Dermis microvascular lymphatic vessel endothelial cell (primary cell): ENCODE results near the gene LDLRAD3. TPM values are rescaled to one million over a fixed set of nuclear protein-coding genes. Genes with fewer than 3 reads are reported as not detected.
A peak's percentile ranks its signal among the peaks of the same experiment; 100 is the strongest.

ENCODE experiments used
- DNase-seq, 2 donors: peaks; one replicate each; pipeline versions ENCODE4 v3.0.0 to v3.0.0-alpha.2; 2010; ENCODE audit warnings: low read depth in 2 of 2
- total RNA-seq: library from RNA; depleted of rRNA; stranded (reverse); fragments of >200 nt; gene quantifications from 2 replicates; pipeline ENCODE4 v1.2.1, GENCODE V29; 2014

Gene LDLRAD3
- total RNA-seq, 1 donor from 2014 or later = 4.5 TPM

DNA sequence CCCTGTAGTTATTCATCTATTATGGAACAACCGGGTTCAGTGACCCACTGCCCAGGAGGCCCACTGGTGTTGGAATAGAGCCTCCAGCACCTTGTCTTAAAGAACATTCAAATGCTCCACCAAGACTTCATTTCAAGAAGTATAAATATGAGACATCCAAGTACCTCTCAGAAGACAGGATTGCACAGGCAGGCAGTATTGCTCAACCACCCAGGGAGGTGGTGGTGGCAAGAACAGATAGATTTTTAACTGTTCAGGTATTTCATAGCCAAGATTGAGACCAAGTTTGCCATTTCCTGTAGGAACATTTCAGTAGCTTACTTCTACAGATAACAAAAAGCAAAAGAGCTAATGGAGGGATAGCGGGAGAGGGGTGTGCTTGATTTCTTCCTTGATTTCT lies 266.7 kb downstream of the LDLRAD3 start:
- DNase-seq = no peak

DNA sequence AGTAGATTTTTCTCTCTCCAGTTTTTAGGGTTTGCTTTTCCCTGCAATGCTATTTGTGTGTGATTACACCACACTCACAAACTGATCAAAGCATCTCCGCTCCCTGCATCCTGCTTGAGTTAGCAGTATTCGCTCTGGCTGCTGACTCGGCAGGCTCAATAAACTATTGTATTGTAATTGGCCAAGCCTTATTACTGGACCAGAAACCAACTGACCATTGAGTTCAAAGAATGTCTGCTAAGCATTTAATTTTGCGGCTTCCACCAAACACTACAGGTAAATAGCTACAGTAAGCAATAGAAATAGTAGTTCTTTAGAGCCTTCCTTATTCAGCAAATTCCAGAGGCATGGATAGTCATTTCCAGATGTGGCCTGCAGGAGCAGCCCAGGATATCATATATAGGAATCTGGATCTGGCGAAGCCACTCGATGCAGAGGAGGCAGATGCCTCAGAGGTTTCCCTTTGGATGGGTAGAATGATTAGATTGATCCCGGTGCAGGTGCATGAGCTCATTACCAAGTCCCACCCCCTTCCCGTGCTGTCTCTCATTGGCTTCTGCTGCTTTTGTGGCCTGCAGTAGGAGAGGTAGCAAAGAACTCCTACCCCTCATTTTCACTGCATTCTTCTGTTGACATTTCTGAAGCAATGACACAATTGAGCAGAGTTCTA lies 268.0 kb downstream of the LDLRAD3 start:
- no peak for DNase-seq

DNA sequence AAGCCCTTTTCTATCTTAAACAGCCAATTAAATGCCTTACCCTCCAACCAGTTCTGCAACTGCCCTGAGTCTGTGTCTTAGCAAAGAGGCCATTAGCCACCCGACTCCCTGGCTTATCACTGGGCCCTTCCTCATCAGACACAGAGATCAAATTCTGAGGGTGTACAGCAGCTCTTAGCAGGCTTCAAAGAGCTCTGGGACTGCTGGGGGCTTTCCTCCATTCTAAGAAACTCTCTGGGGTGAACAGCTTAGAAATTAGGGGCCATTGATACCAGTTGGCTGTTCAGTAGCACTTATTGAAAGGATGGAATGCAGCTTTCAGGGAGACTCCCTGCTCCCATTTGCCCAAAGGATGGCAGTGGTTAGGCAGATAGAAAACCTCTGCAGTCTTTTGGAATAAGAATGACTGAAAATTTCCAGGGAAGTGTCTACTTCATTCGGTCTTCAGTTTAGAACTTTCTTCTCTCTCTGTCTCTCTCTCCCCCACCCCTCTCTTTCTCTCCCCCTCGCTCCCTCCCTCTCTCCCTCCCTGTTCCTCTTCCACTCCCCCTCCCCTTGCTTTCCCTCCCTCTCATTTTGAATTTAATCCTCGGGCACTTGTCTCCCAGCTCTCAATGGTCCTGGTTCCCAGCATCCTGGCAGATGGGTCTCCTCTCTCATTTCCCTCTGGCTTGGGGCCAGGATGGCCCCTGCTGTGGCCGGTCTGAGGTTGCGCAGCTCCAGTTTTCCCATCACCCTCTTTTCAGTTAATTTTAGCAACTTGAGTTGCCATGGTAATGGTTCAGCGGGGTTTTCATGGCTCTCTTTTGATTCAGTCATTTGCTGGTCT lies 268.9 kb downstream of the LDLRAD3 start:
- no peak for DNase-seq

DNA sequence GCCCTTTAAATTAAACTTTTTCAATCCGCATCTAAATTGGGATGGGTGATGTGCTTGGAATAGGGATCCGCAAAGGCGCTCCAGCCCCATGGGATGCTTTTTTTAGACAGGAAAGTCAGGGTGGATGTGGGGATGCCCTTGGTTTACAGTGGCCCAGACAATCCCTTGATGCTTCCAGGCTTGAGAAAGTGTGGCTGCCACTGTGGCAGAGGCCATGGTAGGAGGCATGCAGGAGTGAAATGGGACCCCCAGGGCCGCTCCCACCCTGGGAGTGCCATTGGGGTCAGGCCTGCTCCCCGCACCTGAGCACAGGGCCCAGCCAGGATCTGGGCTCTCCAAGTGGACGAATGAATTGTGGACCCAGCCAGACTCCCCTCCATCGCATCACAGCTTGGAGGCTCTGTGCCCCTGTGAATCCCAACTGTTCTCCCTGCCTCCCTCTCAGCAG lies 269.6 kb downstream of the LDLRAD3 start:
- no peak for DNase-seq

DNA sequence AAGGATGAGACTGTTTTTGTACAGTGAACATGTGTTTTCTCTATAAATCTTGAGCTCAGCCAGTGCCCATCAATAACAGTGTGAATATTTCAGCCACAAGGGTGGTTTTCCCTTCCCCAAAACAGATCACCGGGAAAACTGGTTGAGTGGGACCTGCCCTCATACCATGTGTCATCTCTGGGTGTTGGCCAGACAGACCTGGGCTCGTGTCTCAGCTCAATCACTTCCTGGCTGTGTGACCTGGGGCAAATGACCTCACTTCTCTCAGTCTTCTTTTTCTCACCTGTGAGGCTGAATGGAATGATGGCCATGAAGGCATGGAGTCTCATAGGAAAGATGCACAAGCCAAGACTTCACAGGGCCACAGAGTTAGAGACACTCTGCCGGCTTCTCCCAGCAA lies 270.6 kb downstream of the LDLRAD3 start:
- no peak for DNase-seq

DNA sequence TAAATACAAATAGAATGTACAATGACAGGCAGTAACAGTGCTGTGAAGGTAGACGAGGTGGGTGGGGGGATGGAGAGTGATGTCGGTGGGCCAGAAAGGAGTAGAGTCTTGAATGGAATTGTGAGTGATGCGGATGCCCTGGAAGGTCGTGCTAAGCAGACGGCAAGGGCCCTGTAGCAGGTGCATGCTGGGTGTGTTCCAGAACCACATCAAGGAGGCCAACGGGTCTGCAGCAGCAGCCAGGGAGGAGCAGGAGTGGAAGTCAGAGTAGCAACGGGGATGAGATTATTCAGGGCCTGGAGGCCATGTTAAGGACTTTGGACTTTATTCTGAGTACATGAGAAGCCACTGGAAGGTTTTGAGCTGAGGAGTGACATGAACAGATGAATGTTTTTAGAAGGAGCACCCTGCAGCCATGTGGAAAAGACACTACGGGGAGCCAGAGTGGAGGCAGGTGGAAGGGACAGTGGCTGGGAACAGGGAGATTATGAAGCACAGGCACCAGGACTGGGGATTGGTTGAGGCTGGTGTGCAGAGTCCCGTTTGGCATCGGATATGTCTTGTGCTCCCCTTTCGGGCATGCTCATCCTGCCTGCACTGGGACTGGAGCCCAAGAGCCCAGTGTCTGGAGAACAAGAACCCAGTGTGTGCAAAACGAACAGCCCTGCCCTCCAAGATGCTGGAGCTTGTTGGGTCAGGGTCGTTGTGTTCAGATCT lies 271.3 kb downstream of the LDLRAD3 start:
- DNase-seq = no peak

DNA sequence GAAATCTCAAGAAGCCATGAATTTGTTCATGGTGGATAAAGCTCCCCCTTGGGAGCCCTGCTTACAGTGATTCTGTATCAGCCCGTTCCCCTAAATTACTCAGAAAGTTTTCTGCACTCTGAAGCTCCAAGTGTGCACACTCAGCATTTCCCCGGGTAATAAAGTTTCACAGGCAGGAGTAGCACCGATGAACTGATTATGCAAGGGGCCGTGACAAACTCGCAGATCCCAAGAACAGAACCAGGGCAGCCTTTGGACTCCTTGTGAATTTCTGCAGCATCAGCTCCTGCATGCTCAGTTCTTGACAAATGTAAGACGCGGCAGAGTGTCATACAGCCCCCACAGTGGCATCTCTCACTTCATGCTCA lies 271.8 kb downstream of the LDLRAD3 start:
- no peak for DNase-seq

DNA sequence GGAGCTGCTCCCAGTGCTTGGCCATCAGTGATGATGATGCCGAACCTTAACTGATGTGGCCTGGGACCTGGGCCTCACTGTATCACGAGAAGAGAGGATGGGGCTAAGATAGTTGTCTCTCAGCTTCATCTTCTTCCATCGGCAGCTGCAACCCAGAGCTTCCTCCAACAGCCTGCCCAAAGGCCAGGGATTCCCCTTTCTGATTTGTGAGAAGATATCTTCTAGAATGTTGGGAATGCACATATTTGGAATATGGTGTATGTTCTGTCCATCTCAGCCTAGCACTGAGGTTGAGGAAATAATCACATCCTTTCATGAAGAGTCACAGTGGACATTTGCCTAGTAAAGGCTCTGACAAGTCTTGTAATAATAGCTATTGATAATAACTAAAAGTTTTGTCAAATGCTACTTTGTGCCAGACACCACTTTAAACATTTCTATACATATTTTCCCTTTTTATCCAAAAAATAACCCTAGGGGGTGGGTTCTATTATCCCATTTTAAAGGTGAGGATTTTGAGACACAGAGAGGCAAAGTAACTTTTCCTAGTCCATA lies 272.3 kb downstream of the LDLRAD3 start:
- no peak for DNase-seq

DNA sequence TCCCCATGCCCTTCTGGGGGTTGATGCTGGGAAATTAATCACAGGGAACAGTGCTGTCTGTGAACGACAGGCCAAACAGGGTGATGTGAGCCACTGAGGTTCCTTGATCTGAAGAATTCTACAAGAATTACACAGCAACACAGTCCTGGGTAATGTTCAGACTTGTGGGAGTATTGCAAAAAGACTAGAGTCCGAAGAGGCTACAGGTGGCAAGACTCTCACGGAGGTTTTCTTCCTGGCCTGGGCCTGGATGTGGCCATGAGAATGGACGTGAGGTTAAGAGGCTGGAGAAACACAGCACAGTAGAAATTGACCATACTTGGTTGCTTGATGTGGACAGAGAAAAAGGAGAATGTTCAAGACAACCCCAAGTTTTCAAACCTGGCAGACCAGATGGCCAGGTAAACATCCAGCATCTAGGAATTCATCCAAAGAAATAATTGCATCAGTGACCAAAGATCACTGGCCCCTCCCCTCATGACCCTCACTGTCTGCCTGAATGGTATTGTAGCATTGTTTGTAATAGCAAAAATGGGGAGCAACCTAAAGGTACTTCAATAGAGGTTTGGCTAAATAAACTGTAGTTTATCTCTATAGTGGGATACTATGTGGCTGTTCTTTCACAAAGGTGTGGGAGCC lies 274.5 kb downstream of the LDLRAD3 start:
- no peak for DNase-seq

DNA sequence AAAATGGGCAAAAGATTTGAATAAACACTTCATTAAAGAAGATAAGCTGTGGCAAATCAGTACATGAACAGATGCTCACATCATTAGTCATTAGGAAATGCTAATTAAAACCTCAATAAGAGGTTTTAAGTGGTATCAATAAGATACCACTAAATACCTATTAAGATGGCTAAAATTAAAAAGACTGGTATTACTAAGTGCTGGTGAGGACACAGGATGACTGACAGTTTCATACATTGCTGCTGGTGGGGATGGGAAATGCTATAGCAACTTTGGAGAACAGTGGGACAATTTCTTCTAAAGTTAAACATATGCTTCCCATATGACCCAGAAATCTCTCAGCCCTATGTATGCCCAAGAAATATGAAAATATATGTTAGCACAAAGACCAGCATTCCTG lies 276.1 kb downstream of the LDLRAD3 start:
- DNase-seq = no peak

DNA sequence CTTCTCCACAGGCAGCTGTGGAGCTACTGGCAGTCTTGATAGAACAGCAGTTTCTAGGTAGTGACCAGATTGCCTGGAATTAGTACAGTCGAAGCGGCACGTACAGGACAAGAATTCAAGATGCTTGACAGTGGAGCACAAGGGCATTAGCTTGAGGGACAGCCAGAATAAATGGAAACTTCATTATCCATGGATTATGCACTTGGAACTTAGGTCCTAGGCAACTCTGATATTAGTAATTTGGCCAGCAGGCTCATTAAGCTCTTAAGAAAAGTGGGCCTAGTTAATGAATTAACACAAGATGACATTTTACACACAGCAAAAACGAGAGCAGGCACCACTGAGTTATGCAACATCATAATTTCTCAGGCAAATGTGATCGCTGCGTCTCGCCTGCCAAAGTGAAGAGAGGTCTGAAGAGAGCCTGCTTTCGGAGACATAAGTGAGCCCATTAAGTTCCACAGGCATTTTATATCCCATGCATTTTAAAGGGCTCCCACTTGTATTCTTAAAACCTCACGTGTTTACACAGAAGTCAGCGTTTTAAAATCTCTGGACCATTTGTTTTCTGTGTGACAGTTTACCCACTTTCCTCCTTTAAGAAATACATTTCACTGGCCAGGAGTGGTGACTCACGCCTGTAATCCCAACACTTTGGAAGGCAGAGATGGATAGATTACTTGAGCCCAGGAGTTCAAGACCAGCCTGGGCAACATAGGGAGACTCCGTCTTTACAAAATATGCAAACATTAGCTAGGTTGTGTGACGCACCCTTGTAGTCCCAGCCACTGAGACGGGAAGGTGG lies 279.2 kb downstream of the LDLRAD3 start:
- DNase-seq = no peak

DNA sequence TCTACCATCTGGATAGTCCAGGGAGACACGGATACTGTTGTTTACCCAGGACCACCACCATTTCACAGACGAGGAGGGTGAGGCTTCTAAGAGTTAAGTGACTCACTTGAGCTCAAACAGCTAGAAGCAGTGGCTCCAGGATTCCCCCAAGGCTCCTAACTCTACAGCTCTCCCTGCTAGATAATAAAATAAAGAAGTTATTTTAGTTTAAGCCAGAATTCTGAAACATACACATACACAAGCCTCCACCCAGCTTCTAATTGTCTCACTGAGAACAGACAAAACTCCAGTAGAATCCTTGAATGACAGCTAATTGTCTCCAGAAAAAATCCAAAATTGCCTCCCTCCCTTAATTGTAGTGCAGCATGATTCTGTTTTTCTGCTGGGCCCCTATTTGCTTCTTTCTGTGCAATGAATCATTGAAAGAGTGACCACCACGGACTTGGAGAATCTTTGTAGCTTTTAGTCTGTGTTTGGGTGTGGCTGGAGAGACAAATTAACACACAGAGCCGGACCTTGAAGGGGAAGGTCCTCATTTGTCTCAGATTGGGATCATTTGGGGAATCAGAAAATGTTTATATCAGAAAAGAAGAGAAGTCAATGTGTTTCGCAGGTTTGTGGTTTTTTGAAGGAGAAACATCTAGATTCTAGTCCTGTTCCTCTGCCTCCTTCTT lies 280.5 kb downstream of the LDLRAD3 start:
- DNase-seq = no peak

DNA sequence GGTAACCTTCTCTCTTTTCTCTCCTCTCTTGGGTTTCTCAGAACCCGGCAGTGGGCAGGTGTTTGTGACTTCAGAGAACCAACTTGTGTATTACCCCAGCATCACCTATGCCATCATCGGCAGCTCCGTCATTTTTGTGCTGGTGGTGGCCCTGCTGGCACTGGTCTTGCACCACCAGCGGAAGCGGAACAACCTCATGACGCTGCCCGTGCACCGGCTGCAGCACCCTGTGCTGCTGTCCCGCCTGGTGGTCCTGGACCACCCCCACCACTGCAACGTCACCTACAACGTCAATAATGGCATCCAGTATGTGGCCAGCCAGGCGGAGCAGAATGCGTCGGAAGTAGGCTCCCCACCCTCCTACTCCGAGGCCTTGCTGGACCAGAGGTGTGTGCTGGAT lies 283.2 kb downstream of the LDLRAD3 start:
- no peak for DNase-seq

DNA sequence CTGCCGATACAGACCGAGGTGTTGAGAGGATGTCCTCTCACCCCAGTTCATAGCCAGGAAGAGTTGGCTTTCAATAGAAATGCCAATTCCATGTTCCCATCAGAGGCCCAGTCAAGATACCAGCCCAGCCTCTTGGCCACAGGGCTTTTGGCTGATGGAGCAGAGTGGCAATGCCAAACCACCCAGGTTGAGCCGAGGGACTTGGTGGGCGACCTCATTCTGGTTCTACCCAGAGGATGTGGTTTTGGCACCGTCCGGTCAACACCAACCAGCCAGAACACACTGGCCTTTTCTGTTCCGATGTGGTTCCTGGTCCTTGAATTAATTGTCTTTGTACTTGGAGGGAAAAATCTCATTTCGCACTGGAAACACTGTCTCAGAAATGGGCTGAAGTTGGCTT lies 284.8 kb downstream of the LDLRAD3 start:
- no peak for DNase-seq

DNA sequence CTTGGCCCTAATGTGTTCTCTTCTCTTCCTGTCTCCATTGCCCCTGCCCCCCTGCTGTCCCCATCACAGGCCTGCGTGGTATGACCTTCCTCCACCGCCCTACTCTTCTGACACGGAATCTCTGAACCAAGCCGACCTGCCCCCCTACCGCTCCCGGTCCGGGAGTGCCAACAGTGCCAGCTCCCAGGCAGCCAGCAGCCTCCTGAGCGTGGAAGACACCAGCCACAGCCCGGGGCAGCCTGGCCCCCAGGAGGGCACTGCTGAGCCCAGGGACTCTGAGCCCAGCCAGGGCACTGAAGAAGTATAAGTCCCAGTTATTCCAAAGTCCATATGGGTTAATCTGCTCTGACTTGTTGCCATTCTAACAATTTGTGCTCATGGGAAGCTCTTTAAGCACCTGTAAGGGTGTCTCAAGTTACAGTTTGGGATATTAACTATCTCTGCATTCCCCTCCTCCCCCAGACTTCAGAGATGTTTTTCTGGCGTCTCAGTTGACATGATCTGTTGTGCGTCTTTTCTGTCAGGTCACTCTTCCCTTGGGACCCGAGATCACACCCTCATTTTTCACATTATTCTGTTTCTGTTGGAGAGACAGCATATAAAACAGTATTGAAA lies 285.3 kb downstream of the LDLRAD3 start:
- DNase-seq = no peak

DNA sequence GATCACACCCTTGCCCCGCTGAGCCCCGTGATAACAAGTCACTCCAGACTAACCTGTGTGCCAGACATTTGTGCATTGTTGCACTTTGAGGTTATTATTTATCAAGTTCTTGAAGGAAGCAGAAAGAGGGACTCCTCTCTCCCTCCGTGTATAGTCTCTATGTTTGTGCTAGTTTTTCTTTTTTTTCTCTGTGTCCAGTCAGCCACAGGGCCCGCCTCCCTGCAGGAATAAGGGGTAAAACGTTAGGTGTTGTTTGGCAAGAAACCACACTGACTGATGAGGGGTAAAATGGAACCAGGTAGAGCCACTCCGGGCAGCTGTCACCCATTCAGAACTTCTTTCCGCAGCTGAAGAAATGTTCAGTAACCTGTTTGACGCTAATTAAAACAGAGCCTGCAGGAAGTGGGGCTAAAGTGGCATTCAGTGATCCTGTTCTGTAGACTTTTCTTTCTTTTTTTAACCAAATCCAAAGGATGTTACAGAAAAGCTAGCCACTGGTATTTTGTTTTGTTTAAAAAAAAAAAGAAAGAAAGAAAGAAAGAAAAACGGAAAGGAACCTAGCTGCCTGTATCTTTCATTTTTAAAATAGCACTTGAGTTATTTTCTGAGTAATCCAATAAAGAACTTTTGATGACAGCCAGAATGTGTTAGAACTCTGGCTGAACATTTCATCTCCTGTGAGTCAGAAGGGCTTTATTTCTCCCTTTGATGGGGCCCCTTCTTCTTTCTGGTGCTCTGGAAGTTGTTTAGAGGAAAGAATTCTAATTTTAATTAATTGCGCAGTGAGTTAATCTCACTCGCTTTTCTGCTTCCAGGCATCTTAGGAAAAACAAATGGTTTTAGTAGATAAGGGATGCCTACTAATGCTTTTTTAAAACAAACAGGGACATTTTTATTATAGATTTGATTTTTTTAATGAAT lies 287.2 kb downstream of the LDLRAD3 start:
- DNase-seq = peak in 1 of 2 donors; percentile 29

DNA sequence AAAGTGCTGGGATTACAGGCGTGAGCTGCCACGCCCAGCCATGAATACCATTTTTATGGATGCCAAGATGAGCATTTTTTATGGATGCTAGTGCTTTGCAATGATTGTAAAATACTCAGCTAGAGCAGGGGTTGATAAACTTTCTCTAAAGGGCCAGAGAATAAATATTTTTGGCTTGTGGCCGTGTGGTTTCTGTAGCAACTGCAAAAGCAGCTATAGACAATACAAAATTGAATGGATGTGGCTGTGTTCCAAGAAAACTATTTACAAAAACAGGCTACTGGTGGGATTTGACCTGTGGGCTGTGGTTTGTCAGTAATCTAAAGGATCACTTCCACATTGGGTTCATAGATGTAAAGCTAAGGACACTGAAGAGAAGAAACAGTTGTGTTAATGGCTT lies 289.3 kb downstream of the LDLRAD3 start:
- peak; percentile 57 to 84 for DNase-seq

DNA sequence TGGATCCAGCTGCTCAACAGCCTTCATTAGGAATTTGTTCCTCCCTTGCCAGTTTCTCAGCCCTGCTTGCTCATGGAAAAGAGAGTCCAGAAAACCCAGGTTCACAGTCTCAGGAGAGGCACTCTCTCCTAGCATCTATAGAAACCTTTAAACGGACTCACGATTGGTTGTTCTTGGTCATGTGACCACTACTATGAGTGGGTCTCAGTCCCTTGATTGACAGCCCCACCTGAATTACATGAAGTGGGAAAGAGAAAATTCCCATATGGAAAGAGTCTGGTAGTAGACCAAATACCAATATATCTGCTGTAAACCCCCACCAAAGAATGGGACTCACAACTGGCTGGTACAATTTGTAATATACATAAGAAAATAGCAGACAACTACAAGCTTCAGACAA lies 291.0 kb downstream of the LDLRAD3 start:
- DNase-seq = no peak

DNA sequence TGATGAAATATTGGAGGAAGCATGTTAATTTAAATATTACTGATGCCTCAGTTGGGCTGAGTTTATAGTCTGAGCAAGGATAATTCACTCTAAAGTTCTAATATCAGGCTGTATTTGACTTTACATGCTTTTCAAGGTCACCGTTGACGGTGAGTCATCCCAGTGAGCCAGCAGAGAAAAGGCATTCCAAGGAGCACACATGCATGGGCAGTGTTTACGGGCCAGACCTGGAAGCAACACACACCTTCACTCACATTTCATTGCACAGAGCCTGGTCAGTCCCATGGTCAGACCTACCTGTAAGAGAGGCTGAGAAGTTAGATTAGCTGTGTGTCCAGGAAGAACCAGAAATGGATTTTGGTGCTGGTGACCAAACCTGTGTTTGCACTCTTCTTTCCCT lies 291.9 kb downstream of the LDLRAD3 start:
- DNase-seq = no peak
